Omental fat pad (tissue), 4 donors: ENCODE measurements around the gene NKRF. TPM values are rescaled to one million over a fixed set of nuclear protein-coding genes. Genes with fewer than 3 reads are reported as not detected.
"Not testable (repeated sequence)": the region's sequence is repeated elsewhere in the genome, so short reads cannot be mapped to it uniquely, and the experiment has no call there.

Experiments
- ATAC-seq: fragments of 150-250 bp; one replicate; pipeline ENCODE4 v1.9.1; 2016; ENCODE audit warnings: mild to moderate bottlenecking, moderate library complexity; ENCODE audit not compliant: low FRiP score
- DNase-seq: peaks from one replicate; pipeline ENCODE4 v3.0.0-alpha.2; 2019; ENCODE audit warnings: low spot score
- CTCF ChIP-seq, 3 donors: fragments of 450-650 bp; IDR thresholded peaks; one replicate each; pipeline ENCODE4 v1.5.1; 2016 to 2017; ENCODE audit warnings: antibody characterized with exemption in 3 of 3, mild to moderate bottlenecking in 3 of 3, moderate library complexity in 2 of 3
- total RNA-seq, 4 donors: library from RNA; depleted of rRNA; stranded (reverse); fragments of >200 nt; gene quantifications; one replicate each; pipeline ENCODE4 v1.1.0, GENCODE V29; 2016

Gene NKRF
- total RNA-seq, 4 donors from 2014 or later: 4.5 to 10.9 (median 8.0) TPM

- no peak for TF ChIP-seq CTCF (IDR thresholded peaks at IDR 0.05)
- ATAC-seq (no peak), DNase-seq (no peak)
Observed at GRCh38 chrX:119646515-119646914, 40.3 kb upstream of the NKRF start.

- TF ChIP-seq CTCF (IDR thresholded peaks at IDR 0.05): no peak
- ATAC-seq (no peak), DNase-seq (no peak)
Observed at GRCh38 chrX:119643696-119644095, 37.5 kb upstream of the NKRF start.

GRCh38 chrX:119640731-119641170, 34.5 kb upstream of the NKRF start:
- DNase-seq: no peak
- TF ChIP-seq CTCF (IDR thresholded peaks at IDR 0.05): no peak
- no peak for ATAC-seq

- ATAC-seq (no peak), DNase-seq (no peak)
- no peak for TF ChIP-seq CTCF (IDR thresholded peaks at IDR 0.05)
Observed at GRCh38 chrX:119638725-119639471, 32.7 kb upstream of the NKRF start.

- DNase-seq, ATAC-seq: not testable (repeated sequence)
Observed at GRCh38 chrX:119637421-119637820, 31.2 kb upstream of the NKRF start.

GRCh38 chrX:119636419-119636818, 30.2 kb upstream of the NKRF start:
- no peak for DNase-seq
- no peak for ATAC-seq
- TF ChIP-seq CTCF (IDR thresholded peaks at IDR 0.05): no peak

- ATAC-seq (no peak), DNase-seq (no peak)
- no peak for TF ChIP-seq CTCF (IDR thresholded peaks at IDR 0.05)
Observed at GRCh38 chrX:119635799-119636198, 29.6 kb upstream of the NKRF start.
